Breast epithelium (tissue), 3 donors: ENCODE data around the gene FOXS1.

Experiments used
- CTCF ChIP-seq, 3 donors: fragments of 450-650 bp; IDR thresholded peaks; one replicate each; pipeline ENCODE4 v1.5.1; 2016 to 2017; ENCODE audit warnings: antibody characterized with exemption in 3 of 3, mild to moderate bottlenecking in 3 of 3, moderate library complexity in 3 of 3
- POLR2A ChIP-seq: fragments of 450-650 bp; IDR thresholded peaks from one replicate; pipeline ENCODE4 v1.6.1; 2016; ENCODE audit warnings: antibody characterized with exemption, mild to moderate bottlenecking, moderate library complexity
- POLR2AphosphoS5 ChIP-seq, 3 donors: sonication (generic); formaldehyde crosslinking; IDR thresholded peaks; one replicate each; pipeline ENCODE4 v1.6.1; 2017; ENCODE audit warnings: antibody characterized with exemption in 3 of 3

- TF ChIP-seq POLR2A (no peak), POLR2AphosphoS5 (IDR thresholded peaks at IDR 0.05) (no peak), CTCF (IDR thresholded peaks at IDR 0.05) (no peak)
Measured at GRCh38 chr20:31840906-31841816, 4.2 kb downstream of the FOXS1 start.
